ENCODE results near the gene NSD1.

The NSD1 gene

GRCh38 chr5:177325868-177326381 lies 192.4 kb downstream of the NSD1 start:
- TF ChIP-seq RAD21 (IDR thresholded peaks at IDR 0.05; ENCODE audit: low read depth) (no peak), CREB1 (IDR thresholded peaks at IDR 0.05; ENCODE audit: low read depth) (no peak), TAF1 (IDR thresholded peaks at IDR 0.05; ENCODE audit: low read depth) (no peak)

- TF ChIP-seq, protein P1, sequence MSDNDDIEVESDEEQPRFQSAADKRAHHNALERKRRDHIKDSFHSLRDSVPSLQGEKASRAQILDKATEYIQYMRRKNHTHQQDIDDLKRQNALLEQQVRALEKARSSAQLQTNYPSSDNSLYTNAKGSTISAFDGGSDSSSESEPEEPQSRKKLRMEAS (IDR thresholded peaks at IDR 0.05) = no peak
- TF ChIP-seq YY1 (IDR thresholded peaks at IDR 0.05; ENCODE audit: low read depth) = no peak
- TF ChIP-seq, protein P2, sequence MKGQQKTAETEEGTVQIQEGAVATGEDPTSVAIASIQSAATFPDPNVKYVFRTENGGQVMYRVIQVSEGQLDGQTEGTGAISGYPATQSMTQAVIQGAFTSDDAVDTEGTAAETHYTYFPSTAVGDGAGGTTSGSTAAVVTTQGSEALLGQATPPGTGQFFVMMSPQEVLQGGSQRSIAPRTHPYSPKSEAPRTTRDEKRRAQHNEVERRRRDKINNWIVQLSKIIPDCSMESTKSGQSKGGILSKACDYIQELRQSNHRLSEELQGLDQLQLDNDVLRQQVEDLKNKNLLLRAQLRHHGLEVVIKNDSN (IDR thresholded peaks at IDR 0.05) = no peak
- no peak for TF ChIP-seq NFIC (IDR thresholded peaks at IDR 0.05)
- TF ChIP-seq CREB1 (IDR thresholded peaks at IDR 0.05; ENCODE audit: low read depth) = no peak
Measured at GRCh38 chr5:177327539-177328522, 194.3 kb downstream of the NSD1 start.

DNA sequence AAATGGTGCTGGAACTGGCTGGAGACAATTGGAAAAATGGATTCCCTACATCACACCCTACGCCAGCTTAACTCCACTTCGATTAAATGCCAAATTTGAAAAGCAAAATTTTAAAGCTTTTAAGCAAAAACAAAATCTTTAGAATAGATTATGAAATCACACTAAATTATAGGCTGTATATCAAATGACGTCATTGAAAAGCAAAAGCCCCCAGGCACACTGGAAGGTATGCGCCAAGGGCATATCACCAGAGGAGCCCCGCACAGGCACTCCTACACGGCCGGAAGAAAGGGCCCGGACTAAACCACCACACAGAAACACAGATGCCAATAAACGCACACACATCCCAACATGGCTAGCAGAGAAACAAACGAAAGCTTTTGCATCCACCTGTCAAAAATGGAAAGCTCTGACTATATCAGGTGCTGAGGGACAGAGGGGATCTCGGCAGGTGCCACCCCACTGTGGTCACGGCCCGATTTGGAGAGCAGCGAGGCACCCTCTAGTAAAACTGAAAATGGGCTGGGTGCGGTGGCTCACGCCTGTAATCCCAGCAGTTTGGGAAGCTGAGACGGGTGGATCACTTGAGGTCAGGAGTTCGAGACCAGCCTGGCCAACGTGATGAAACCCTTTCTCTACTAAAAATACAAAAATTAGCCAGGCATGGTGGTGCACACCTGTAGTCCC lies 195.1 kb downstream of the NSD1 start:
- TF ChIP-seq TAF1 (IDR thresholded peaks at IDR 0.05; ENCODE audit: low read depth) (no peak), CREB1 (IDR thresholded peaks at IDR 0.05; ENCODE audit: low read depth) (no peak)
- TF ChIP-seq, protein P1 (IDR thresholded peaks at IDR 0.05) = no peak

DNA sequence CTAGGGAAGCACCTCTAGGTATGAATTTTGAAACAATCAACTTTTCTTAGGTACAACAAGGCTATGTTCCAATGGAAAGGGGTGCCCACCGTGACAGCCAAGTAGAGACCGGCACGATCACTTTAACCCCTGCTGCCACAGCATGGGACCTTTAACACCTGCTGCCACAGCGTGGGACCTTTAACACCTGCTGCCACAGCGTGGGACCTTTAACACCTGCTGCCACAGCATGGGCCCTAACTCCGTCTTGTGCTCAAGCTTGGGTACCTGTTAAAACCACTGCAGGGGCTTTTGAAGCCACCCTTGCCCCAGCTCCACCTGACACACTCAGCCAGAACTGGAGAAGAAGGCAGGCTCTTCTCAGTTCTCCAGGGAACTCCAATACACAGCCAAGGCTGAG lies 196.3 kb downstream of the NSD1 start:
- no peak for TF ChIP-seq TAF1 (IDR thresholded peaks at IDR 0.05; ENCODE audit: low read depth)
- TF ChIP-seq YY1 (IDR thresholded peaks at IDR 0.05; ENCODE audit: low read depth) = no peak
- TF ChIP-seq TEAD4 (IDR thresholded peaks at IDR 0.05) = no peak
- no peak for TF ChIP-seq FOXM1 (IDR thresholded peaks at IDR 0.05; ENCODE audit: borderline replicate concordance, low read depth)
- TF ChIP-seq, protein P2 (IDR thresholded peaks at IDR 0.05) = no peak
- TF ChIP-seq, protein P1 (IDR thresholded peaks at IDR 0.05) = no peak
- no peak for TF ChIP-seq NFIC (IDR thresholded peaks at IDR 0.05)
- no peak for TF ChIP-seq REST (IDR thresholded peaks at IDR 0.05; ENCODE audit: low read depth)
- no peak for TF ChIP-seq EP300 (IDR thresholded peaks at IDR 0.05; ENCODE audit: borderline replicate concordance)
- no peak for TF ChIP-seq EGR1 (IDR thresholded peaks at IDR 0.05)
- TF ChIP-seq ZBTB7A (IDR thresholded peaks at IDR 0.05; ENCODE audit: low read depth) = no peak

DNA sequence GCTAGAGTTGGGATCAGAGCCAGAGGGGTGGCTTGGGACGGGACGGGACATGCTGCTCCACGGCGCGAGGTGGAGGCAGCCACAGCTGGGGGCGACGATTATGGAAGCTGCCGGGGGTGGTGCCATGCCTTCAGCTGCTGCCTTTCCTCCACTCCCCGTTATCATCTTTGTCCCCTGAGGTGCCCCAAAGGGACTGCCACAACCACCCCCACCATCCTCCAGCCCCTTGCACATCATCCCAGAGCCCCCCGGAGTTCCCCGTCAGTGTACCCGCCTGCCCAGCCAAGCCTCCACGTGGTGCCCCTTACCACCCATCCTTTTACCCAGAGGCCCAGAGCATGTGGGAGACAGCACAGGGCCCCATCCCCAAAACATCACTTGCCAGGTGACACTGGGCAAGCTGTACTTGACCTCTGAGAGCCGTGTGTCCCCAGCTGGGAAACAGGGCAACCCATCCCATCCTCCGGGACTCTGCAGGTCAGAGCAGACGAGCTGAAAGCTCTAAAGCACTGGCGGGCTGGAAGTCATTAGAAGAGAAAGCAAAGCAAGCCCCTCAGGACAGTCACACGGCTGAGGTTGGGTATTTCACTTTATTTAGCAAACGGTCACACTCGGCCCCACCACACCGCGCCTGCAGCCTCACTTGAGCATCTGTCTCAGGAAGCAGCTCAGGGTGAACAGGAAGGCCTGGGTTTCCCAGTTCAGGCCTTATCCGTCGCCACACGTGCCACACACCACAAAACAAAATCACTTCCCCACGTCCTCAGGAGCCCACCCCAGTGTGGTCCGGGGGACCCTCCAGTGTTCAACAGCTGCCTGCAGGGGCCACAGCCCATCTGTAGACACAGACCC lies 197.6 kb downstream of the NSD1 start:
- no peak for TF ChIP-seq ZBTB7A (IDR thresholded peaks at IDR 0.05; ENCODE audit: low read depth)
- no peak for TF ChIP-seq CEBPB (IDR thresholded peaks at IDR 0.05)
- TF ChIP-seq, protein P2 (IDR thresholded peaks at IDR 0.05) = no peak
- TF ChIP-seq REST (IDR thresholded peaks at IDR 0.05; ENCODE audit: low read depth) = no peak
- TF ChIP-seq FOXM1 (IDR thresholded peaks at IDR 0.05; ENCODE audit: borderline replicate concordance, low read depth) = no peak
- TF ChIP-seq TCF12 (IDR thresholded peaks at IDR 0.05; ENCODE audit: low read depth) = no peak
- TF ChIP-seq CREB1 (IDR thresholded peaks at IDR 0.05; ENCODE audit: low read depth) = no peak
- no peak for TF ChIP-seq YY1 (IDR thresholded peaks at IDR 0.05; ENCODE audit: low read depth)
